ENCODE results near the gene PEX16.

The PEX16 gene

GRCh38 chr11:45937916-45938315 is 20.2 kb upstream of the PEX16 start:
- Histone ChIP-seq H3K79me2 (ENCODE audit: control insufficient read depth, insufficient read depth, low read length, poor library complexity) (no peaks in the 10 kb centered on the region), H3K27me3 (ENCODE audit: insufficient read depth, low read length) (no peaks in the 10 kb centered on the region), H4K12ac (ENCODE audit: low read depth, low read length) (no peak overlapping the region), H3K4me3 (ENCODE audit: low read depth, low read length) (no peak overlapping the region), H4K91ac (ENCODE audit: low read depth, low read length) (no peak overlapping the region), H2BK5ac (ENCODE audit: low read depth, low read length, poor library complexity) (no peak overlapping the region), H4K8ac (ENCODE audit: low read depth, low read length) (no peak overlapping the region), H2AK5ac (ENCODE audit: low read length) (no peak overlapping the region), H3K36me3 (ENCODE audit: control insufficient read depth in 1 of 2, insufficient read depth in 2 of 2, low read length in 2 of 2) (peaks cover 17 to 18% of the 10 kb centered on the region in 2 experiments), H3K4me1 (ENCODE audit: control insufficient read depth in 1 of 2, insufficient read depth in 2 of 2, low read length in 2 of 2) (peaks cover 11 to 18% of the 10 kb centered on the region in 2 experiments), H2AFZ (ENCODE audit: insufficient read depth, low read length, poor library complexity) (no peak overlapping the region), H3K4me2 (ENCODE audit: low read length) (no peak overlapping the region), H3K79me1 (ENCODE audit: low read length) (peaks cover 3% of the 10 kb centered on the region), H3K18ac (ENCODE audit: low read length) (no peak overlapping the region), H3K9ac (ENCODE audit: low read length) (no peak overlapping the region), H3K23ac (ENCODE audit: low read length) (no peak overlapping the region), H2BK12ac (ENCODE audit: low read length) (no peak overlapping the region), H3K9me3 (ENCODE audit: insufficient read depth, low read depth, low read length) (no peaks in the 10 kb centered on the region), H2BK120ac (ENCODE audit: insufficient read depth, low read length, poor library complexity) (no peak overlapping the region), H3K14ac (ENCODE audit: low read length) (no peak overlapping the region), H3K27ac (ENCODE audit: low read depth, low read length) (no peak overlapping the region), H3K4ac (ENCODE audit: low read depth, low read length) (no peak overlapping the region)
- no peak for DNase-seq
- WGBS (ENCODE audit: extremely low coverage, insufficient coverage, insufficient read length), result no CpG with 5 or more reads among the region's 10 CpGs

- Histone ChIP-seq H3K23ac (ENCODE audit: low read length) (no peak overlapping the region), H4K8ac (ENCODE audit: low read depth, low read length) (no peak overlapping the region), H3K36me3 (ENCODE audit: control insufficient read depth in 1 of 2, insufficient read depth in 2 of 2, low read length in 2 of 2) (peaks cover 23 to 24% of the 10 kb centered on the region in 2 experiments), H3K27ac (ENCODE audit: low read depth, low read length) (no peak overlapping the region), H2BK5ac (ENCODE audit: low read depth, low read length, poor library complexity) (no peak overlapping the region), H3K4me2 (ENCODE audit: low read length) (no peak overlapping the region), H3K4me3 (ENCODE audit: low read depth, low read length) (no peak overlapping the region), H3K9ac (ENCODE audit: low read length) (no peak overlapping the region), H2BK12ac (ENCODE audit: low read length) (no peak overlapping the region), H3K4ac (ENCODE audit: low read depth, low read length) (no peak overlapping the region), H3K14ac (ENCODE audit: low read length) (no peak overlapping the region), H2AFZ (ENCODE audit: insufficient read depth, low read length, poor library complexity) (no peak overlapping the region), H3K9me3 (ENCODE audit: insufficient read depth, low read depth, low read length) (no peaks in the 10 kb centered on the region), H3K18ac (ENCODE audit: low read length) (no peak overlapping the region), H3K79me2 (ENCODE audit: control insufficient read depth, insufficient read depth, low read length, poor library complexity) (no peaks in the 10 kb centered on the region), H2BK120ac (ENCODE audit: insufficient read depth, low read length, poor library complexity) (no peak overlapping the region), H3K27me3 (ENCODE audit: insufficient read depth, low read length) (no peaks in the 10 kb centered on the region), H3K79me1 (ENCODE audit: low read length) (peaks cover 3% of the 10 kb centered on the region), H2AK5ac (ENCODE audit: low read length) (no peak overlapping the region), H3K4me1 (ENCODE audit: control insufficient read depth in 1 of 2, insufficient read depth in 2 of 2, low read length in 2 of 2) (peaks cover 11 to 18% of the 10 kb centered on the region in 2 experiments), H4K12ac (ENCODE audit: low read depth, low read length) (no peak overlapping the region), H4K91ac (ENCODE audit: low read depth, low read length) (no peak overlapping the region)
- no peak for DNase-seq
- WGBS (ENCODE audit: extremely low coverage, insufficient coverage, insufficient read length), result no CpG with 5 or more reads among the region's 4 CpGs
Observed at GRCh38 chr11:45936511-45937054, 18.9 kb upstream of the PEX16 start.

GRCh38 chr11:45935349-45936064 is 17.8 kb upstream of the PEX16 start:
- Histone ChIP-seq H4K91ac (ENCODE audit: low read depth, low read length) (no peak overlapping the region), H3K4me2 (ENCODE audit: low read length) (no peak overlapping the region), H2BK5ac (ENCODE audit: low read depth, low read length, poor library complexity) (no peak overlapping the region), H2BK12ac (ENCODE audit: low read length) (no peak overlapping the region), H4K12ac (ENCODE audit: low read depth, low read length) (no peak overlapping the region), H3K4me3 (ENCODE audit: low read depth, low read length) (no peak overlapping the region), H2AFZ (ENCODE audit: insufficient read depth, low read length, poor library complexity) (no peak overlapping the region), H3K36me3 (ENCODE audit: control insufficient read depth in 1 of 2, insufficient read depth in 2 of 2, low read length in 2 of 2) (peaks cover 23 to 24% of the 10 kb centered on the region in 2 experiments), H3K9ac (ENCODE audit: low read length) (no peak overlapping the region), H3K18ac (ENCODE audit: low read length) (no peak overlapping the region), H3K4ac (ENCODE audit: low read depth, low read length) (no peak overlapping the region), H3K23ac (ENCODE audit: low read length) (no peak overlapping the region), H3K14ac (ENCODE audit: low read length) (no peak overlapping the region), H3K9me3 (ENCODE audit: insufficient read depth, low read depth, low read length) (no peaks in the 10 kb centered on the region), H3K27me3 (ENCODE audit: insufficient read depth, low read length) (no peaks in the 10 kb centered on the region), H3K27ac (ENCODE audit: low read depth, low read length) (no peak overlapping the region), H3K4me1 (ENCODE audit: control insufficient read depth in 1 of 2, insufficient read depth in 2 of 2, low read length in 2 of 2) (peaks cover 11 to 18% of the 10 kb centered on the region in 2 experiments), H2AK5ac (ENCODE audit: low read length) (no peak overlapping the region), H4K8ac (ENCODE audit: low read depth, low read length) (no peak overlapping the region), H2BK120ac (ENCODE audit: insufficient read depth, low read length, poor library complexity) (no peak overlapping the region), H3K79me2 (ENCODE audit: control insufficient read depth, insufficient read depth, low read length, poor library complexity) (no peaks in the 10 kb centered on the region), H3K79me1 (ENCODE audit: low read length) (peaks cover 3% of the 10 kb centered on the region)
- no CpG with 5 or more reads among the region's 8 CpGs for WGBS (ENCODE audit: extremely low coverage, insufficient coverage, insufficient read length)
- DNase-seq, result no peak

- H2AK5ac ChIP-seq (ENCODE audit: low read length), result no peak overlapping the region
- H2BK5ac ChIP-seq (ENCODE audit: low read depth, low read length, poor library complexity), result no peak overlapping the region
- no peak overlapping the region for H3K4me3 ChIP-seq (ENCODE audit: low read depth, low read length)
- no peak overlapping the region for H3K14ac ChIP-seq (ENCODE audit: low read length)
- no peak overlapping the region for H3K4ac ChIP-seq (ENCODE audit: low read depth, low read length)
- peaks cover 3% of the 10 kb centered on the region for H3K79me1 ChIP-seq (ENCODE audit: low read length)
- peaks cover 11 to 18% of the 10 kb centered on the region in 2 experiments for H3K4me1 ChIP-seq (ENCODE audit: control insufficient read depth in 1 of 2, insufficient read depth in 2 of 2, low read length in 2 of 2)
- H3K27ac ChIP-seq (ENCODE audit: low read depth, low read length), result peak overlapping the region; percentile 24
- no peak overlapping the region for H2BK120ac ChIP-seq (ENCODE audit: insufficient read depth, low read length, poor library complexity)
- no peak overlapping the region for H4K8ac ChIP-seq (ENCODE audit: low read depth, low read length)
- WGBS (ENCODE audit: extremely low coverage, insufficient coverage, insufficient read length), result no CpG with 5 or more reads among the region's 12 CpGs
- no peaks in the 10 kb centered on the region for H3K27me3 ChIP-seq (ENCODE audit: insufficient read depth, low read length)
- H3K9me3 ChIP-seq (ENCODE audit: insufficient read depth, low read depth, low read length), result no peaks in the 10 kb centered on the region
- H3K4me2 ChIP-seq (ENCODE audit: low read length), result no peak overlapping the region
- H3K23ac ChIP-seq (ENCODE audit: low read length), result no peak overlapping the region
- no peak overlapping the region for H4K12ac ChIP-seq (ENCODE audit: low read depth, low read length)
- no peak overlapping the region for H3K18ac ChIP-seq (ENCODE audit: low read length)
- H2AFZ ChIP-seq (ENCODE audit: insufficient read depth, low read length, poor library complexity), result no peak overlapping the region
- H4K91ac ChIP-seq (ENCODE audit: low read depth, low read length), result no peak overlapping the region
- no peak overlapping the region for H3K9ac ChIP-seq (ENCODE audit: low read length)
- peak in 1 of 2 donors; percentile 12 for DNase-seq
- no peaks in the 10 kb centered on the region for H3K79me2 ChIP-seq (ENCODE audit: control insufficient read depth, insufficient read depth, low read length, poor library complexity)
- H2BK12ac ChIP-seq (ENCODE audit: low read length), result no peak overlapping the region
- peaks cover 23 to 24% of the 10 kb centered on the region in 2 experiments for H3K36me3 ChIP-seq (ENCODE audit: control insufficient read depth in 1 of 2, insufficient read depth in 2 of 2, low read length in 2 of 2)
Observed at GRCh38 chr11:45934580-45935318, 17.1 kb upstream of the PEX16 start.
